HG03045 (cell line): ENCODE results near the gene AGTRAP.

Experiments
- ATAC-seq: cut with Tn5 transposase; IDR thresholded peaks from one replicate; pipeline ENCODE4 v1.9.1; 2021; ENCODE audit warnings: mild to moderate bottlenecking, moderate library complexity; ENCODE audit not compliant: unreplicated experiment

AGTRAP gene

GRCh38 chr1:11735854-11736745 is at the start of gene AGTRAP:
AGTRAP (plus strand) TSS chr1:11736136; CDS start chr1:11736209, 73 bp downstream.
- ATAC-seq = peak; percentile 68

GRCh38 chr1:11688506-11688905 is 47.4 kb upstream of the AGTRAP start:
- ATAC-seq = no peak

- no peak for ATAC-seq
Observed at GRCh38 chr1:11690397-11691301, 45.3 kb upstream of the AGTRAP start.

GRCh38 chr1:11691302-11691914 is 44.5 kb upstream of the AGTRAP start, which contains the start of gene DRAXIN:
DRAXIN (plus strand) TSS chr1:11691710; CDS start chr1:11706259, 14,549 bp downstream.
- no peak for ATAC-seq

GRCh38 chr1:11691928-11692711 is 43.8 kb upstream of the AGTRAP start:
- ATAC-seq = no peak

- no peak for ATAC-seq
Observed at GRCh38 chr1:11693024-11693590, 42.8 kb upstream of the AGTRAP start.

GRCh38 chr1:11693917-11694316 is 42.0 kb upstream of the AGTRAP start:
- no peak for ATAC-seq

GRCh38 chr1:11695861-11696260 is 40.1 kb upstream of the AGTRAP start:
- ATAC-seq = no peak

GRCh38 chr1:11697188-11697892 is 38.6 kb upstream of the AGTRAP start:
- no peak for ATAC-seq

GRCh38 chr1:11697893-11698210 is 38.1 kb upstream of the AGTRAP start:
- no peak for ATAC-seq

GRCh38 chr1:11700601-11701467 is 35.1 kb upstream of the AGTRAP start:
- ATAC-seq = no peak

GRCh38 chr1:11701551-11701961 is 34.4 kb upstream of the AGTRAP start:
- ATAC-seq = no peak

GRCh38 chr1:11701981-11702803 is 33.7 kb upstream of the AGTRAP start:
- ATAC-seq = no peak

GRCh38 chr1:11703357-11704193 is 32.4 kb upstream of the AGTRAP start:
- no peak for ATAC-seq

GRCh38 chr1:11704194-11704529 is 31.8 kb upstream of the AGTRAP start:
- no peak for ATAC-seq

GRCh38 chr1:11704691-11705475 is 31.1 kb upstream of the AGTRAP start:
- no peak for ATAC-seq
